ENCODE data around the gene JAZF1. TPM values are rescaled to one million over a fixed set of nuclear protein-coding genes. Genes with fewer than 3 reads are reported as not detected.

JAZF1 gene
- total RNA-seq, 1 experiment from 2014 or later = 18.8 TPM

GRCh38 chr7:28075674-28076358 lies 104.8 kb downstream of the JAZF1 start:
- DNase-seq (ENCODE audit: low spot score) = peak; percentile 89

- no peak for DNase-seq (ENCODE audit: low spot score)
Observed at GRCh38 chr7:28072876-28073514, 107.6 kb downstream of the JAZF1 start.

GRCh38 chr7:28071570-28071969 lies 109.0 kb downstream of the JAZF1 start:
- DNase-seq (ENCODE audit: low spot score) = no peak

- DNase-seq (ENCODE audit: low spot score) = no peak
Observed at GRCh38 chr7:28070297-28071055, 110.1 kb downstream of the JAZF1 start.

GRCh38 chr7:28069807-28070206 lies 110.8 kb downstream of the JAZF1 start:
- DNase-seq (ENCODE audit: low spot score) = no peak

- DNase-seq (ENCODE audit: low spot score) = no peak
Observed at GRCh38 chr7:28069388-28069787, 111.2 kb downstream of the JAZF1 start.

GRCh38 chr7:28068811-28069216 lies 111.8 kb downstream of the JAZF1 start:
- DNase-seq (ENCODE audit: low spot score) = no peak

- no peak for DNase-seq (ENCODE audit: low spot score)
Observed at GRCh38 chr7:28067171-28067570, 113.4 kb downstream of the JAZF1 start.

GRCh38 chr7:28065721-28066285 lies 114.8 kb downstream of the JAZF1 start:
- peak; percentile 39 for DNase-seq (ENCODE audit: low spot score)

GRCh38 chr7:28065308-28065707 lies 115.3 kb downstream of the JAZF1 start:
- DNase-seq (ENCODE audit: low spot score) = peak; percentile 40

- DNase-seq (ENCODE audit: low spot score) = no peak
Observed at GRCh38 chr7:28064437-28064836, 116.2 kb downstream of the JAZF1 start.

GRCh38 chr7:28062197-28062991 lies 118.2 kb downstream of the JAZF1 start:
- DNase-seq (ENCODE audit: low spot score) = peak; percentile 96

- DNase-seq (ENCODE audit: low spot score) = no peak
Observed at GRCh38 chr7:28061824-28062196, 118.8 kb downstream of the JAZF1 start.

GRCh38 chr7:28060371-28060950 lies 120.1 kb downstream of the JAZF1 start:
- DNase-seq (ENCODE audit: low spot score) = no peak

- DNase-seq (ENCODE audit: low spot score) = peak; percentile 96
Observed at GRCh38 chr7:28055161-28055544, 125.4 kb downstream of the JAZF1 start.

GRCh38 chr7:28054531-28055160 lies 125.9 kb downstream of the JAZF1 start:
- DNase-seq (ENCODE audit: low spot score) = peak; percentile 88

- DNase-seq (ENCODE audit: low spot score) = peak; percentile 73
Observed at GRCh38 chr7:28052933-28053332, 127.7 kb downstream of the JAZF1 start.

GRCh38 chr7:28048694-28049093 lies 131.9 kb downstream of the JAZF1 start:
- no peak for DNase-seq (ENCODE audit: low spot score)

- DNase-seq (ENCODE audit: low spot score) = no peak
Observed at GRCh38 chr7:28046035-28046434, 134.6 kb downstream of the JAZF1 start.

- no peak for DNase-seq (ENCODE audit: low spot score)
Observed at GRCh38 chr7:28045592-28045991, 135.0 kb downstream of the JAZF1 start.

GRCh38 chr7:28044825-28045224 lies 135.8 kb downstream of the JAZF1 start:
- no peak for DNase-seq (ENCODE audit: low spot score)
